GM20431 (cell line): Measurements from ENCODE around the gene TOR1A.

ENCODE experiments used
- in situ Hi-C: fragments of 300-500 bp; cut with MseI, MboI; formaldehyde crosslinking; loops from one replicate; pipeline ENCODE4 v1.15.0; 2020; ENCODE audit warnings: low sequenced_read_pairs; ENCODE audit not compliant: unreplicated experiment

TOR1A gene

DNA sequence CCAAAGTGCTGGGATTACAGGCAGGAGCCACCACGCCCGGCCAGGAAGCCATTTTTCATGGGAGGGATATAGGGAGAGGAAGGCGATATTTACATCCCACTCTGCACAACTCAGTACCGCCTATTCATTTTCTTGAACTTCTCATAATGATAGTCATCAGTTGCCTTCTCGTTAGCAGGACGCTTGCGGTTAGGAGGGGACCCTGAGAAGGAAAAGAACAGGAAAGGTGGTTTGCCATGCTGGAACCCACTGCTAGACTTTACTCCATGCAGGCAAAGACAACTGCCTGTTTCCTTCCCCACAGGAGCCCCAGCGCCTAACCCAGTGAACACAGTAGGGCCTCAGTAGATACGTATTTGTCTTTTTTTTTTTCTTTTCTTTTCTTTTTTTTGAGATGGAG is 4.1 kb upstream of the TOR1A start:
- in situ Hi-C loops, result no loop called here

DNA sequence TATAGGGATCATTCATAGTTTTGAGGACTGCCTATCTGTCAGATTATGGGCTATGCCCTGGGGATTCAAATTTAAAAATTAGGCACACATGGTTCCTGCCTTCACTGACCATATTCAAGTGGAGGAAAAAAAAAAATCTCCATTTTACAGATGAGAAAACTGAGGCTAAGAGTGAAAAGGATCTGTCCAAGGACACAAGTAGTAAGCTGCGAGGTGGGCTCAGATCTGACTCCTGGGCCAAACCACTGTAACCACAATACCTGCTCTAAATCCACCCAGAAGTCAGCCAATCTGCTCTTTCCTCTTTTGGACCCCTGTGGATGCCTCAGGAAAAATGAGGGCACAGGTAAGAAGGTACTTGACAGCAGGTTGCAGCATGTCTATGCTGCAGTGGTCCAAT is 2.8 kb upstream of the TOR1A start:
- in situ Hi-C loops, result no loop called here

- in situ Hi-C loops, result no loop called here
Observed at GRCh38 chr9:129826344-129826743, 2.4 kb upstream of the TOR1A start.

DNA sequence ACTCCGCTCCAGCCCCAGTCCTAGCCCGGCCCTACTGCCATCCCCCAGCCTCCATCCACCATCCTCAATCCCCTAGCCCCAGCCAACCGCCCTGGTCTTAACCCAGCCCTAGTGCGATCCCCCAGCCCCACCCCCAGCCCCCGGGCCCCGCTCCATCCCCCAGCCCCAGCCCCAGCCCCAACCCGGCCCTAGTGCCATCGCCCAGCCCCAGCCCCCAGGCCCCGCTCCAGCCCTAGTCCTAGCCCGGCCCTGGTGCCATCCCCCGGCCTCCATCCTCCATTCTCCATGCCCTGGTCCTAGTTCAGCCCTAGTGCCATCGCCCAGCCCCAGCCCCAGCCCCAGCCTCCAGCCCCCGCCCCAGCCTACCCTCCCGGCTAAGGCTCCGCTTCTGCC is 398 bp downstream of the TOR1A start:
- in situ Hi-C loops, result no loop called here

- in situ Hi-C loops, result no loop called here
Observed at GRCh38 chr9:129822898-129823541, 916 bp downstream of the TOR1A start.

GRCh38 chr9:129816501-129817435 is 7.2 kb downstream of the TOR1A start:
- in situ Hi-C loops, result no loop called here

DNA sequence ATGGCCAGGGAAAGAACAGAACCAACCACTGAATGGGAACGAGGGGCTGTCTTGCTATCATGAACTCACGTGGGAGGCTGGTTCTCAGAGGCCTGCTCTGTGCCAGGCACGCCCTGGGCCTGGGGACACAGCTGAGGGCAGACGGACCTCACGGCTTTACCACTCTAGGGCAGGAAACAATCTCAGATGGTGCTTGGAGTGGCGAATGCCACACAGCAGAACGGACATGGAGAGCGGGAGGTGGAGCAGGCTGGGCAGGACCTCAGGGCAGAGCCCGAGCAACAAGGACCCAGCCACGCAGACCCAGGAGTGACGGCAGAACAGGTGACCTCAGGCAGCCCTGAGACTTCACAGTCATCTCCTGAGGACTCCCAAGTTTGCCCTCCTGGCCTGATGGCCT is 8.7 kb downstream of the TOR1A start:
- in situ Hi-C loops, result no loop called here

DNA sequence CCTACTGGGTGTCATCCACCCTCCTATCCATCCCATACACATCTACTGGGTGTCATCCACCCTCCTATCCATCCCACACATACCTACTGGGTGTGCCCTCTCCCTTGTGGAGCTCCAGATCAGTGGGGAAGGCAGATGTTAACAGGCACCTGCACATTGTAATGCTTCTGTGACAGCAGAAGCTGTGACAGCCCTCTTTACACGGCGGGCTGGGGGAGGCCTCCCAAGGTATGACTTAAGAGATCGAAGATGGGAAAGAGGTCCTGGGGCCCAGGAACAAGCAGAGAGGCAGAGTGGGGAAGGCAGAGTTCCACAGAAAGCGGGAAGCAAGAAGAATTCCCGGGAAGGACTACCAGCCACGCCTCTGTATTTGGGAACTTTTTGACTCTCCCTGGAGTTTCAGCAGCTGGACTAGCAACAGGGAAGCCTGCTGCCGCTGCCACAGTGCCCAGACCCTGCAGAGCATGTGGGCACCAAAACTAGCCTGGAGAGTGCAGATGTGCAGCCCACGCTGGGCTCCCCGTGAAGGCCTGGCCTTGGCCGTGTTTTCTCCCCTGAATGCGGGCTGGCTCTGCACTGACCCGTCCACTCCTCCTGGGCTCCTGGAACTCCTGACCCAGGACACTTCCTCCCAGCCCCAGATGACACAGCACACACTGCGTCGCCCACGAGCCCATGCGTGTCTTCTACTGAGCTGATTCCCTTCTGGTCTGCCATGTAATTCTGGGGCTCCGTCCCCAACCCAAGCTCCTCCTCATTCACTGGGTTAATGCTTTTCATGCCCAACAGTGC is 9.3 kb downstream of the TOR1A start:
- in situ Hi-C loops, result no loop called here

DNA sequence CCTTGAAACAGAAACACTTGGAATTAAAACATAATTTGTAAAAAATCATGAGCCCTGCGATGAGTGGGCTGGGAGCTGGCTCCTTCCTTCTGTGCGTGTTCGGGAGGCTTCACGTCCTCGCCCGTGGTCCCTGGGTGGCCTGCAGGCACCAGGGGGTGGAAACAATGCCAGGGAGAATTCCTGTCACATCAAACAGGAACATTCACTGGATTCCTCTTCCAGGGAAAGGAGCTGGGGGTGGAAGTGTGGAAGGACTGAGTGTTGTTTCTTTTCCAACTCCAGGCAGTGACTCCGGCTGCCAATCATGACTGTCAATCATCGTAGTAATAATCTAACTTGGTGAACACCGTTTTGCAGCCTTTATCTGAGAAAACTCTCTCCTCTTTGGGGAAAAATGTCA is 10.3 kb downstream of the TOR1A start:
- in situ Hi-C loops, result no loop called here

DNA sequence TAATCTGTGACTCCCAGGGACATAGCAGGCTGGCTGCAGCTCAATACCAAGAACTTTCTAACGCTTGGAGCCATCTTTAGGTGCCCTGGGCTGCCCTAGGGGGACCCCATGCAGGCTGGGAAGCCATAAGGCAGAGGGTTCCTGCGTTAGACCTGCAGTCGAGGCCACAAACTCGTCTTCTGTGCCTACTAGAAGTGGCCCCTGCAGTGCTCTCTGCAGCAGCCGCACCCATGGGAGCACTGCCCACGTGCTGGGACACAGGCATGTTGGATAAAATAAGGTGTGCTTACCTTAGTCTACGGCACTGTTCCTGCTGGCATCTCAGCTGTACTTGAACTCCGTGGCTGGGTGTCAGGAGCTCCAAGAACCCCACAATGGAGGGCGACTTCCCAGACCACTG is 11.6 kb downstream of the TOR1A start:
- in situ Hi-C loops, result no loop called here

GRCh38 chr9:129811967-129812363 is 12.0 kb downstream of the TOR1A start:
- in situ Hi-C loops, result no loop called here

GRCh38 chr9:129810788-129811187 is 13.1 kb downstream of the TOR1A start:
- in situ Hi-C loops, result no loop called here

DNA sequence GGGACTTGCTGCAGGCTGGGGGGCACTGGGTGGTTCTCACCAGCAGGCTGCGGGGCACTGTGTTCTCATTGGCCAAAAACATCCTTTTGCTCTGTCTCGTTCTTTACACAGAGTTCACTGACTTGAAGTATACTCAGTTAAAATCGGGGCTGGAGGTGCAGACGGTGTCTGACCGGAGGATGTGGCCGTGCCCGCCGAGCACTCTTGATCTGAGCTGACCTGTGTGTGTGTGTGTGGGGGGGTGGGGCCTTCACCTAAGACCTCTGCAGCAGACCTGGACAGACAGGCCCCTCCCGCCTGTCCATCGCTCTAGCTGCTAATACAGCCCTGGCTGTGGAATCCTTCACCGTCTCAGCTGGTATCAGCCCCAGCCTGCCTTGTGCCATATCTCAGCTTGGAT is 13.8 kb downstream of the TOR1A start:
- in situ Hi-C loops, result no loop called here

- in situ Hi-C loops, result no loop called here
Observed at GRCh38 chr9:129809346-129809745, 14.6 kb downstream of the TOR1A start.

GRCh38 chr9:129806061-129806460 is 17.9 kb downstream of the TOR1A start:
- in situ Hi-C loops, result no loop called here

DNA sequence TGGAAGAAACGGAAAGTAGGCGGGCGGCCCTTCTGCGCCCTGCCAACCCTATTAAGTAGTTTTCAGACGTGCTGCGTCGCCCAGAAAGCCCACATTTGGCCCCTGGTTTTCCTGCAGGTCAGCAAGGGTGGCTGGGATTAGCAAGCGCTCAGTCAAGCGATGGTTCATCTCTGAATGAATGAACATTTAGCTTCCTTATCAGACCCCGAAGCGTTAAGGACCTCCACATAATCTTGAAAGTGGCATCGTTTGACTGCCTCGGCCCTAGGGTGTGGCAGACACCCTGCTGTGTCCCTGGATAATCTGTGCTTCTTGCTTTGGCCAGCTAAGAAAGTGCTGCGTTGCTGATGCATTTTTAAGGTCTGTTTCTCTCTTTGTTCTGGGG is 20.3 kb downstream of the TOR1A start:
- in situ Hi-C loops, result no loop called here

GRCh38 chr9:129802833-129803675 is 20.9 kb downstream of the TOR1A start, which contains the start of gene TOR1B:
Gene TOR1B (plus strand): TSS chr9:129803184. CDS start chr9:129803213, 29 bp downstream.
- in situ Hi-C loops, result no loop called here

- in situ Hi-C loops, result no loop called here
Observed at GRCh38 chr9:129801504-129801903, 22.4 kb downstream of the TOR1A start.

DNA sequence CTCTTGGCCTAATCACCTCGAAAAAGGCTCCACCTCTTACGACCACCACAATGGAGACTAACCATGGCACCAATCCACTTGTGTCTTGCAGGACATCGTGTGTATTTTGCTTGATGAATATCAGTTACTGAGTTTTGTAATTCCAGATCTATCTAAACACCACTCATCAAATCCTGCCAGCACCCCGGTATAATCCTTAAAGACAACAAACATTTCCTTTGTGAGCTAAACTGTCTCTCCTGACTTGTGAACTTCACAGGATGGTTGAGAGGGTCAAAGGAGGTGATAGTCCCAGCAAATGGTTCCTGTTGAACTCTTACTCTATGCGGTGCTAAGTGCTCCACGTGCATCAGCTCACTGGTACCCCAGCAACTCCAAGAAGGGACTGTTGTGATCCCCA is 25.0 kb downstream of the TOR1A start:
- in situ Hi-C loops, result loop anchor here (25.0 kb wide), 1 partner anchor 662 kb away; no protein-coding TSS in a partner anchor

DNA sequence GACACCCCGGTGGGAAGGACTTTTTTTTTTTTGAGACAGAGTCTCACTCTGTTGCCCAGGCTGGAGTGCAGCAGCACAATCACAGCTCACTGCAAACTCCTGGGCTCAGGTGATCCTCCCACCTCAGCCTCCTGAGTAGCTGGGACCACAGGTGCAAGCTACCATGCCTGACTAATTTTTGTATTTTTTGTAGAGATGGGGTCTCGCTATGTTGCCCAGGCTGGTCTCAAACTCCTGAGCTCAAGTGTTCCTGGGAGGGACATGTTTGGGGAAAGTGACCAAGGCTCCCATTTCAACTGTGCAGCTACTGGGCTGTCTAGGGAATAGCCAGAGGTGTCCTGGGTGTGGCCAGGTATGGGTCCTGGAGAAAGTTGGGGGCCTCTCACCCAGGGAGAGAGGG is 27.9 kb downstream of the TOR1A start:
- in situ Hi-C loops, result loop anchor here (25.0 kb wide), 1 partner anchor 659 kb away; no protein-coding TSS in a partner anchor
